DND-41 (cell line): Measurements from ENCODE around the gene UGT1A4.
"Not testable (repeated sequence)": the region's sequence is repeated elsewhere in the genome, so short reads cannot be mapped to it uniquely, and the experiment has no call there.

Source experiments
- ATAC-seq: fragments of 200-7000 bp; cut with Tn5 transposase; 3 replicates; pipeline ENCODE4 v1.9.1; 2021; ENCODE audit warnings: low read depth; ENCODE audit not compliant: insufficient read depth
- DNase-seq: peaks from one replicate; pipeline ENCODE4 v3.0.0-alpha.2; 2020
- H2AFZ ChIP-seq: 2 replicates; pipeline ENCODE4 v1.6.0; 2012; ENCODE audit warnings: low read depth, low read length
- H3K27ac ChIP-seq: 2 replicates; pipeline ENCODE4 v1.5.1; 2012; ENCODE audit warnings: low read length, inconsistent platforms
- H3K27me3 ChIP-seq: fragments of 200-600 bp; sonication (generic); 2 replicates; pipeline ENCODE4 v1.6.0; 2012; ENCODE audit warnings: low read length, mild to moderate bottlenecking, inconsistent platforms; ENCODE audit not compliant: insufficient read depth, poor library complexity
- H3K36me3 ChIP-seq: 2 replicates; pipeline ENCODE4 v1.5.1; 2012; ENCODE audit warnings: low read length, inconsistent platforms; ENCODE audit not compliant: insufficient read depth
- H3K4me1 ChIP-seq: 2 replicates; pipeline ENCODE4 v1.5.1; 2012; ENCODE audit warnings: mild to moderate bottlenecking, low read length; ENCODE audit not compliant: insufficient read depth
- H3K4me2 ChIP-seq: 2 replicates; pipeline ENCODE4 v1.6.0; 2012; ENCODE audit warnings: mild to moderate bottlenecking, moderate library complexity, low read length, inconsistent platforms; ENCODE audit not compliant: insufficient read depth
- H3K4me3 ChIP-seq, 2 experiments: fragments of 200-600 bp in 1 of 2; shearing (Covaris generic) in 1 of 2; 2 replicates each; pipeline ENCODE4 v1.5.1; 2012 to 2016; ENCODE audit warnings: inconsistent platforms in 2 of 2, low read length in 2 of 2, mild to moderate bottlenecking in 2 of 2, low read depth in 1 of 2, moderate library complexity in 1 of 2
- H3K79me2 ChIP-seq: 2 replicates; pipeline ENCODE4 v1.6.0; 2012; ENCODE audit warnings: low read length, inconsistent platforms; ENCODE audit not compliant: insufficient read depth
- H3K9ac ChIP-seq: 2 replicates; pipeline ENCODE4 v1.6.0; 2012; ENCODE audit warnings: low read depth, mild to moderate bottlenecking, inconsistent platforms, low read length, moderate library complexity
- H3K9me3 ChIP-seq: 2 replicates; pipeline ENCODE4 v1.5.1; 2012; ENCODE audit warnings: low read length, moderate library complexity, mild to moderate bottlenecking, inconsistent platforms; ENCODE audit not compliant: insufficient read depth, severe bottlenecking
- H4K20me1 ChIP-seq: 2 replicates; pipeline ENCODE4 v1.6.0; 2012; ENCODE audit warnings: low read length; ENCODE audit not compliant: insufficient read depth
- EZH2 ChIP-seq: IDR thresholded peaks from 3 replicates; pipeline ENCODE4 v1.6.1; 2012; ENCODE audit warnings: borderline replicate concordance, low read depth, mild to moderate bottlenecking, moderate library complexity, low read length, inconsistent platforms; ENCODE audit not compliant: severe bottlenecking
- TF ChIP-seq, protein P1 (sequence below): IDR thresholded peaks from 2 replicates; pipeline ENCODE4 v1.5.1; 2012; ENCODE audit warnings: borderline replicate concordance, low read length, moderate library complexity, mild to moderate bottlenecking; ENCODE audit not compliant: poor library complexity, severe bottlenecking; ENCODE audit errors: extremely low read depth

UGT1A4 gene

GRCh38 chr2:233714121-233714520 lies 4.4 kb upstream of the UGT1A4 start:
- no peaks in the 10 kb centered on the region for H3K36me3 ChIP-seq
- no peak for DNase-seq
- H3K4me3 ChIP-seq, result no peak overlapping the region
- H3K4me2 ChIP-seq, result no peak overlapping the region
- no peaks in the 10 kb centered on the region for H4K20me1 ChIP-seq
- H3K9ac ChIP-seq, result no peak overlapping the region
- H2AFZ ChIP-seq, result no peak overlapping the region
- no peaks in the 10 kb centered on the region for H3K9me3 ChIP-seq
- no peak overlapping the region for H3K27ac ChIP-seq
- H3K79me2 ChIP-seq, result no peaks in the 10 kb centered on the region
- ATAC-seq, result no peak
- peaks cover 7% of the 10 kb centered on the region for H3K27me3 ChIP-seq
- no peaks in the 10 kb centered on the region for H3K4me1 ChIP-seq
- TF ChIP-seq, protein P1, sequence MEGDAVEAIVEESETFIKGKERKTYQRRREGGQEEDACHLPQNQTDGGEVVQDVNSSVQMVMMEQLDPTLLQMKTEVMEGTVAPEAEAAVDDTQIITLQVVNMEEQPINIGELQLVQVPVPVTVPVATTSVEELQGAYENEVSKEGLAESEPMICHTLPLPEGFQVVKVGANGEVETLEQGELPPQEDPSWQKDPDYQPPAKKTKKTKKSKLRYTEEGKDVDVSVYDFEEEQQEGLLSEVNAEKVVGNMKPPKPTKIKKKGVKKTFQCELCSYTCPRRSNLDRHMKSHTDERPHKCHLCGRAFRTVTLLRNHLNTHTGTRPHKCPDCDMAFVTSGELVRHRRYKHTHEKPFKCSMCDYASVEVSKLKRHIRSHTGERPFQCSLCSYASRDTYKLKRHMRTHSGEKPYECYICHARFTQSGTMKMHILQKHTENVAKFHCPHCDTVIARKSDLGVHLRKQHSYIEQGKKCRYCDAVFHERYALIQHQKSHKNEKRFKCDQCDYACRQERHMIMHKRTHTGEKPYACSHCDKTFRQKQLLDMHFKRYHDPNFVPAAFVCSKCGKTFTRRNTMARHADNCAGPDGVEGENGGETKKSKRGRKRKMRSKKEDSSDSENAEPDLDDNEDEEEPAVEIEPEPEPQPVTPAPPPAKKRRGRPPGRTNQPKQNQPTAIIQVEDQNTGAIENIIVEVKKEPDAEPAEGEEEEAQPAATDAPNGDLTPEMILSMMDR, result no peak

- TF ChIP-seq, protein P1, result no peak
- TF ChIP-seq EZH2, result no peak
- H3K4me3 ChIP-seq, result no peak within 1 kb of the TSS
- H3K27me3 ChIP-seq, result no peaks in the 10 kb centered on the region
- H3K9me3 ChIP-seq, result no peaks in the 10 kb centered on the region
- no peaks in the 10 kb centered on the region for H3K36me3 ChIP-seq
- H3K9ac ChIP-seq, result no peak within 1 kb of the TSS
- no peak within 1 kb of the TSS for H3K4me2 ChIP-seq
- DNase-seq, result no peak
- no peaks in the 10 kb centered on the region for H3K79me2 ChIP-seq
- no peaks in the 10 kb centered on the region for H4K20me1 ChIP-seq
- no peak within 1 kb of the TSS for H3K27ac ChIP-seq
- no peaks in the 10 kb centered on the region for H3K4me1 ChIP-seq
- no peak for ATAC-seq
- H2AFZ ChIP-seq, result no peak within 1 kb of the TSS
These were observed 10.3 kb downstream of the UGT1A4 start, which contains the start of gene UGT1A3 for GRCh38 chr2:233728723-233729301. Gene UGT1A3, plus strand, starts transcription at chr2:233729042. Its CDS starts 85 bp downstream, at chr2:233729127.

- H3K4me1 ChIP-seq, DNase-seq, H3K36me3 ChIP-seq, H3K9ac ChIP-seq, ATAC-seq, H3K27ac ChIP-seq, H3K27me3 ChIP-seq, H3K4me2 ChIP-seq, H3K4me3 ChIP-seq, H2AFZ ChIP-seq, H4K20me1 ChIP-seq, H3K79me2 ChIP-seq, H3K9me3 ChIP-seq: not testable (repeated sequence)
These were observed 18.5 kb downstream of the UGT1A4 start for GRCh38 chr2:233736868-233737653.

DNA sequence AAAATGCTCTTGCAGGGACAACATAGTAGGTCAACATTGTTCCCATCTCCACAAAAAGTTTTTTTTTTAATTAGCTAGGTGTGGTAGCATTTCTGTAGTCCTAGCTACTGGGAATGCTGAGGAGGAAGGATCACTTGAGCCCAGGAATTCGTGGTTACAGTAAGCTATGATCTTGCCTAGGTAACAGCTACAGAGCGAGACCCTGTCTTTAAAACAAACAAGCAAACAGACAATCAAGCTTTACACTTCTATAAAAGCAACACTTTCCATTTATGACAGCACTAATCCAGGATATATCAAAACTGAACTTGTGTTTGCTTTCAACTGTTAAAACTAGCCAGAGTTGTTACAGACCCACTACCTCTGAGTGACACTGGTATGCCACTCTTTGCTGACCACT lies 22.3 kb downstream of the UGT1A4 start:
- Histone ChIP-seq H3K36me3 (no peaks in the 10 kb centered on the region), H3K4me1 (no peaks in the 10 kb centered on the region), H3K9me3 (no peaks in the 10 kb centered on the region), H4K20me1 (no peaks in the 10 kb centered on the region), H3K4me3 (no peak overlapping the region), H3K9ac (no peak overlapping the region), H3K27ac (no peak overlapping the region), H3K27me3 (peaks cover 6% of the 10 kb centered on the region), H3K4me2 (no peak overlapping the region), H3K79me2 (no peaks in the 10 kb centered on the region), H2AFZ (no peak overlapping the region)
- ATAC-seq (no peak), DNase-seq (no peak)
- no peak for TF ChIP-seq EZH2
- TF ChIP-seq, protein P1, result no peak
